Measurements from ENCODE around the gene TENM4.
A peak's percentile ranks its signal among the peaks of the same experiment; 100 is the strongest.

- TF ChIP-seq BACH1 (IDR thresholded peaks at IDR 0.05; ENCODE audit: low read length) = no peak
- no peak for TF ChIP-seq ZNF274 (IDR thresholded peaks at IDR 0.05; ENCODE audit: borderline replicate concordance, extremely low read depth, low read length)
- TF ChIP-seq CHD1 (IDR thresholded peaks at IDR 0.05; ENCODE audit: low read depth, low read length) = no peak
- peak; percentile 60 for TF ChIP-seq EZH2 (IDR thresholded peaks at IDR 0.05; ENCODE audit: low read depth, low read length, severe bottlenecking)
- no peak for TF ChIP-seq SRF (IDR thresholded peaks at IDR 0.05; ENCODE audit: low read depth, low read length)
- TF ChIP-seq ATF3 (IDR thresholded peaks at IDR 0.05; ENCODE audit: insufficient read depth, low read depth, low read length) = no peak
- no peak for TF ChIP-seq CTCF (IDR thresholded peaks at IDR 0.05; ENCODE audit: control extremely low read depth in 1 of 3, insufficient read depth in 1 of 3, low read depth in 1 of 3, low read length in 3 of 3)
- TF ChIP-seq TBP (IDR thresholded peaks at IDR 0.05; ENCODE audit: low read depth, low read length) = no peak
- no peak for TF ChIP-seq SIN3A (conservative IDR thresholded peaks at IDR 0.05 in 1 of 2, IDR thresholded peaks at IDR 0.05 in 1 of 2; ENCODE audit: low read depth in 1 of 2, low read length in 2 of 2)
- TF ChIP-seq JUN (IDR thresholded peaks at IDR 0.05; ENCODE audit: low read depth, low read length) = no peak
- TF ChIP-seq ASH2L (IDR thresholded peaks at IDR 0.05; ENCODE audit: low read length) = peak; percentile 37
- TF ChIP-seq USF2 (IDR thresholded peaks at IDR 0.05; ENCODE audit: low read length) = no peak
Observed at GRCh38 chr11:79438631-79439409, 2.0 kb downstream of the TENM4 start.
